ENCODE measurements around the gene BOC. TPM values are rescaled to one million over a fixed set of nuclear protein-coding genes. Genes with fewer than 3 reads are reported as not detected.

BOC gene
- total RNA-seq, 1 donor from 2014 or later, result 4.7 TPM

- Histone ChIP-seq H3K4me3 (ENCODE audit: low read depth, low read length) (no peak overlapping the region), H3K27me3 (ENCODE audit: control insufficient read depth, insufficient read depth, low read length) (no peaks in the 10 kb centered on the region), H3K36me3 (ENCODE audit: control insufficient read depth, insufficient read depth, low read length) (no peaks in the 10 kb centered on the region)
- DNase-seq (ENCODE audit: low read depth), result no peak
- TF ChIP-seq, protein P1, sequence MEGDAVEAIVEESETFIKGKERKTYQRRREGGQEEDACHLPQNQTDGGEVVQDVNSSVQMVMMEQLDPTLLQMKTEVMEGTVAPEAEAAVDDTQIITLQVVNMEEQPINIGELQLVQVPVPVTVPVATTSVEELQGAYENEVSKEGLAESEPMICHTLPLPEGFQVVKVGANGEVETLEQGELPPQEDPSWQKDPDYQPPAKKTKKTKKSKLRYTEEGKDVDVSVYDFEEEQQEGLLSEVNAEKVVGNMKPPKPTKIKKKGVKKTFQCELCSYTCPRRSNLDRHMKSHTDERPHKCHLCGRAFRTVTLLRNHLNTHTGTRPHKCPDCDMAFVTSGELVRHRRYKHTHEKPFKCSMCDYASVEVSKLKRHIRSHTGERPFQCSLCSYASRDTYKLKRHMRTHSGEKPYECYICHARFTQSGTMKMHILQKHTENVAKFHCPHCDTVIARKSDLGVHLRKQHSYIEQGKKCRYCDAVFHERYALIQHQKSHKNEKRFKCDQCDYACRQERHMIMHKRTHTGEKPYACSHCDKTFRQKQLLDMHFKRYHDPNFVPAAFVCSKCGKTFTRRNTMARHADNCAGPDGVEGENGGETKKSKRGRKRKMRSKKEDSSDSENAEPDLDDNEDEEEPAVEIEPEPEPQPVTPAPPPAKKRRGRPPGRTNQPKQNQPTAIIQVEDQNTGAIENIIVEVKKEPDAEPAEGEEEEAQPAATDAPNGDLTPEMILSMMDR (IDR thresholded peaks at IDR 0.05; ENCODE audit: insufficient read depth, low read length, poor library complexity, severe bottlenecking), result no peak
These were observed 119.4 kb downstream of the BOC start for GRCh38 chr3:113330742-113331141.

GRCh38 chr3:113331187-113331586 lies 119.8 kb downstream of the BOC start:
- Histone ChIP-seq H3K27me3 (ENCODE audit: control insufficient read depth, insufficient read depth, low read length) (no peaks in the 10 kb centered on the region), H3K36me3 (ENCODE audit: control insufficient read depth, insufficient read depth, low read length) (no peaks in the 10 kb centered on the region), H3K4me3 (ENCODE audit: low read depth, low read length) (no peak overlapping the region)
- TF ChIP-seq, protein P1 (IDR thresholded peaks at IDR 0.05; ENCODE audit: insufficient read depth, low read length, poor library complexity, severe bottlenecking), result no peak
- DNase-seq (ENCODE audit: low read depth), result no peak

Other genes with a start within 250 kb of the BOC start
- gene CD200R1, start 236.5 kb upstream of the BOC start, total RNA-seq, result not detected in 2 replicates
- gene GTPBP8, start 220.6 kb upstream of the BOC start, total RNA-seq, result 18.7 and 22.8 TPM in 2 replicates
- 2.4 and 9.9 TPM in 2 replicates for gene CFAP44, start 229.9 kb downstream of the BOC start, total RNA-seq

All from kidney epithelial cell (primary cell).